OCI-LY7 (cell line): ENCODE measurements around the gene ZCWPW2.

Experiments used
- CTCF ChIP-seq: fragments of 200-600 bp; sonication (generic); conservative IDR thresholded peaks from 2 replicates; pipeline ENCODE4 v1.5.1; 2014; ENCODE audit warnings: mild to moderate bottlenecking, antibody characterized with exemption, low read length, moderate library complexity, mixed read lengths
- EZH2phosphoT487 ChIP-seq: fragments of 200-600 bp; sonication (generic); IDR thresholded peaks from 2 replicates; pipeline ENCODE4 v1.6.1; 2018; ENCODE audit warnings: low read depth, borderline replicate concordance, mild to moderate bottlenecking, mixed run types, antibody characterized with exemption, low read length, moderate library complexity, mixed read lengths

GRCh38 chr3:28544831-28545230 is 196.3 kb downstream of the ZCWPW2 start:
- TF ChIP-seq CTCF (no peak), EZH2phosphoT487 (no peak)
